Activated naive CD4-positive, alpha-beta T cell treated with anti-CD3 and anti-CD28 coated beads for 36 hours (primary cell): ENCODE data around the gene SLC16A6. TPM values are rescaled to one million over a fixed set of nuclear protein-coding genes. Genes with fewer than 3 reads are reported as not detected.

Experiments used
- CTCF ChIA-PET: fragments of 350-600 bp; sonication (Branson Sonifier 250); formaldehyde crosslinking; loops from one replicate; lab custom pipeline; 2021; ENCODE audit warnings: antibody characterized with exemption; lab: Charles Lee
- DNase-seq: peaks from one replicate; pipeline ENCODE4 v3.0.0-alpha.2; 2020
- H3K27ac Mint-ChIP-seq: one replicate; pipeline ENCODE4 v1.8.0; 2021; ENCODE audit warnings: mild to moderate bottlenecking, mixed read lengths
- H3K27me3 Mint-ChIP-seq: one replicate; pipeline ENCODE4 v1.8.0; 2021; ENCODE audit warnings: low read depth, mixed read lengths
- H3K36me3 Mint-ChIP-seq: one replicate; pipeline ENCODE4 v1.8.0; 2021; ENCODE audit warnings: low read depth, mixed read lengths
- H3K4me1 Mint-ChIP-seq: one replicate; pipeline ENCODE4 v1.8.0; 2021; ENCODE audit warnings: low read depth, mixed read lengths
- H3K4me3 Mint-ChIP-seq: one replicate; pipeline ENCODE4 v1.8.0; 2021; ENCODE audit warnings: mild to moderate bottlenecking, moderate library complexity, mixed read lengths
- H3K9me3 Mint-ChIP-seq: one replicate; pipeline ENCODE4 v1.8.0; 2021; ENCODE audit warnings: mixed read lengths
- intact Hi-C: fragments of 100-400 bp; cut with micrococcal nuclease; formaldehyde crosslinking; loops from one replicate; pipeline ENCODE4 v1.15.1; 2023
- total RNA-seq, 2 experiments: library from RNA; stranded (reverse); gene quantifications; one replicate each; pipeline ENCODE4 v1.2.3, GENCODE V29; 2021

SLC16A6 gene
- total RNA-seq, 2 experiments from 2014 or later: 0.96 to 1.1 TPM

- CTCF ChIA-PET: interaction anchor here (0.8 kb wide), 1 partner anchor 11 kb away, joined by 3 read pairs; no protein-coding TSS in a partner anchor
Observed at GRCh38 chr17:68307443-68307842, 16.5 kb upstream of the SLC16A6 start.

GRCh38 chr17:68306819-68307218, 15.9 kb upstream of the SLC16A6 start:
- no peak overlapping the region for H3K4me3 Mint-ChIP-seq
- CTCF ChIA-PET: no interaction called here
- intact Hi-C loops: no loop called here
- H3K4me1 Mint-ChIP-seq: peaks cover 26% of the 10 kb centered on the region
- H3K27me3 Mint-ChIP-seq: no peaks in the 10 kb centered on the region
- H3K9me3 Mint-ChIP-seq: no peaks in the 10 kb centered on the region
- no peak for DNase-seq
- no peaks in the 10 kb centered on the region for H3K36me3 Mint-ChIP-seq
- H3K27ac Mint-ChIP-seq: no peak overlapping the region

More at GRCh38 chr17:68307443-68307842, 16.5 kb upstream of the SLC16A6 start:
- no peak for DNase-seq
- Mint-ChIP-seq H3K9me3 (no peaks in the 10 kb centered on the region), H3K36me3 (no peaks in the 10 kb centered on the region), H3K27me3 (no peaks in the 10 kb centered on the region), H3K4me1 (peaks cover 29% of the 10 kb centered on the region), H3K4me3 (no peak overlapping the region), H3K27ac (no peak overlapping the region)
- intact Hi-C loops: no loop called here

- H3K4me3 Mint-ChIP-seq: no peak overlapping the region
- H3K4me1 Mint-ChIP-seq: peaks cover 14% of the 10 kb centered on the region
- no peak for DNase-seq
- intact Hi-C loops: no loop called here
- no peaks in the 10 kb centered on the region for H3K9me3 Mint-ChIP-seq
- no peaks in the 10 kb centered on the region for H3K27me3 Mint-ChIP-seq
- CTCF ChIA-PET: no interaction called here
- no peak overlapping the region for H3K27ac Mint-ChIP-seq
- H3K36me3 Mint-ChIP-seq: no peaks in the 10 kb centered on the region
Observed at GRCh38 chr17:68305142-68305541, 14.2 kb upstream of the SLC16A6 start.

GRCh38 chr17:68304706-68305105, 13.8 kb upstream of the SLC16A6 start:
- no peaks in the 10 kb centered on the region for H3K27me3 Mint-ChIP-seq
- no peaks in the 10 kb centered on the region for H3K9me3 Mint-ChIP-seq
- no peak overlapping the region for H3K4me3 Mint-ChIP-seq
- CTCF ChIA-PET: no interaction called here
- peaks cover 11% of the 10 kb centered on the region for H3K4me1 Mint-ChIP-seq
- H3K27ac Mint-ChIP-seq: no peak overlapping the region
- no peak for DNase-seq
- intact Hi-C loops: no loop called here
- H3K36me3 Mint-ChIP-seq: no peaks in the 10 kb centered on the region

- DNase-seq: no peak
- CTCF ChIA-PET: interaction anchor here (1.0 kb wide), 1 partner anchor 22 kb away, joined by 3 read pairs; no protein-coding TSS in a partner anchor
- H3K27me3 Mint-ChIP-seq: no peaks in the 10 kb centered on the region
- no peak overlapping the region for H3K27ac Mint-ChIP-seq
- H3K36me3 Mint-ChIP-seq: no peaks in the 10 kb centered on the region
- H3K9me3 Mint-ChIP-seq: no peaks in the 10 kb centered on the region
- intact Hi-C loops: no loop called here
- no peak overlapping the region for H3K4me3 Mint-ChIP-seq
- H3K4me1 Mint-ChIP-seq: peaks cover 15% of the 10 kb centered on the region
Observed at GRCh38 chr17:68302666-68303065, 11.7 kb upstream of the SLC16A6 start.

- no peak overlapping the region for H3K4me3 Mint-ChIP-seq
- no peak overlapping the region for H3K27ac Mint-ChIP-seq
- H3K27me3 Mint-ChIP-seq: no peaks in the 10 kb centered on the region
- H3K9me3 Mint-ChIP-seq: no peaks in the 10 kb centered on the region
- peaks cover 14% of the 10 kb centered on the region for H3K4me1 Mint-ChIP-seq
- DNase-seq: no peak
- H3K36me3 Mint-ChIP-seq: no peaks in the 10 kb centered on the region
- intact Hi-C loops: no loop called here
- CTCF ChIA-PET: interaction anchor here (0.6 to 1.0 kb wide), 2 partner anchors 10 to 23 kb away, joined by 3 read pairs; no protein-coding TSS in a partner anchor
Observed at GRCh38 chr17:68302066-68302564, 11.2 kb upstream of the SLC16A6 start.

GRCh38 chr17:68301438-68301959, 10.6 kb upstream of the SLC16A6 start:
- Mint-ChIP-seq H3K4me1 (peaks cover 18% of the 10 kb centered on the region), H3K36me3 (no peaks in the 10 kb centered on the region), H3K9me3 (no peaks in the 10 kb centered on the region), H3K27me3 (no peaks in the 10 kb centered on the region), H3K27ac (no peak overlapping the region), H3K4me3 (no peak overlapping the region)
- intact Hi-C loops: no loop called here
- DNase-seq: no peak
- CTCF ChIA-PET: interaction anchor here (0.6 kb wide), 1 partner anchor 9 kb away, joined by 3 read pairs; no protein-coding TSS in a partner anchor

GRCh38 chr17:68299817-68300216, 8.9 kb upstream of the SLC16A6 start:
- Mint-ChIP-seq H3K4me3 (no peak overlapping the region), H3K36me3 (no peaks in the 10 kb centered on the region), H3K4me1 (peaks cover 29% of the 10 kb centered on the region), H3K27ac (no peak overlapping the region), H3K27me3 (no peaks in the 10 kb centered on the region), H3K9me3 (no peaks in the 10 kb centered on the region)
- no peak for DNase-seq
- intact Hi-C loops: loop anchor here (10.0 kb wide), 1 partner anchor 1125 kb away; no protein-coding TSS in a partner anchor
- CTCF ChIA-PET: interaction anchor here (0.6 to 1.9 kb wide), 3 partner anchors 80 to 136 kb away, joined by 3 to 6 read pairs (median 3); no protein-coding TSS in a partner anchor

GRCh38 chr17:68298601-68299000, 7.7 kb upstream of the SLC16A6 start:
- CTCF ChIA-PET: interaction anchor here (1.0 kb wide), 1 partner anchor 217 kb away, joined by 3 read pairs; no protein-coding TSS in a partner anchor
- no peak overlapping the region for H3K4me3 Mint-ChIP-seq
- intact Hi-C loops: loop anchor here (10.0 kb wide), 1 partner anchor 1126 kb away; no protein-coding TSS in a partner anchor
- H3K36me3 Mint-ChIP-seq: no peaks in the 10 kb centered on the region
- H3K27ac Mint-ChIP-seq: no peak overlapping the region
- no peak for DNase-seq
- H3K4me1 Mint-ChIP-seq: peaks cover 33% of the 10 kb centered on the region
- no peaks in the 10 kb centered on the region for H3K9me3 Mint-ChIP-seq
- H3K27me3 Mint-ChIP-seq: no peaks in the 10 kb centered on the region

- Mint-ChIP-seq H3K9me3 (no peaks in the 10 kb centered on the region), H3K27ac (peak overlapping the region; percentile 46), H3K36me3 (no peaks in the 10 kb centered on the region), H3K4me1 (peaks cover 42% of the 10 kb centered on the region), H3K4me3 (peak overlapping the region; percentile 19), H3K27me3 (no peaks in the 10 kb centered on the region)
- no peak for DNase-seq
- CTCF ChIA-PET: interaction anchor here (0.6 to 1.4 kb wide), 5 partner anchors 78 to 171 kb away, joined by 3 to 8 read pairs (median 3); no protein-coding TSS in a partner anchor
- intact Hi-C loops: loop anchor here (1.0 to 10.0 kb wide), 2 partner anchors 59 to 1128 kb away; no protein-coding TSS in a partner anchor
Observed at GRCh38 chr17:68297195-68297594, 6.3 kb upstream of the SLC16A6 start.

- Mint-ChIP-seq H3K36me3 (no peaks in the 10 kb centered on the region), H3K27ac (peak overlapping the region; percentile 46), H3K27me3 (no peaks in the 10 kb centered on the region), H3K4me1 (peaks cover 42% of the 10 kb centered on the region), H3K4me3 (peak overlapping the region; percentile 19), H3K9me3 (no peaks in the 10 kb centered on the region)
- DNase-seq: peak; percentile 85
- intact Hi-C loops: loop anchor here (1.0 to 10.0 kb wide), 2 partner anchors 60 to 1128 kb away; no protein-coding TSS in a partner anchor
- CTCF ChIA-PET: interaction anchor here (1.3 to 1.4 kb wide), 4 partner anchors 102 to 172 kb away, joined by 3 to 8 read pairs (median 4); no protein-coding TSS in a partner anchor
Observed at GRCh38 chr17:68296217-68297191, 5.6 kb upstream of the SLC16A6 start.

- Mint-ChIP-seq H3K4me3 (no peak overlapping the region), H3K4me1 (peaks cover 45% of the 10 kb centered on the region), H3K36me3 (peaks cover 1% of the 10 kb centered on the region), H3K27me3 (no peaks in the 10 kb centered on the region), H3K27ac (no peak overlapping the region), H3K9me3 (no peaks in the 10 kb centered on the region)
- CTCF ChIA-PET: no interaction called here
- peak; percentile 57 for DNase-seq
- intact Hi-C loops: loop anchor here (10.0 kb wide), 1 partner anchor 1130 kb away; no protein-coding TSS in a partner anchor
Observed at GRCh38 chr17:68295086-68295485, 4.2 kb upstream of the SLC16A6 start.
